Measurements from ENCODE around the gene MLLT3.

GRCh38 chr9:20349568-20349967, 272.7 kb downstream of the MLLT3 start:
- TF ChIP-seq POLR2AphosphoS5 (IDR thresholded peaks at IDR 0.05; ENCODE audit: low read depth, low read length) = no peak
- no peak for TF ChIP-seq SP1 (IDR thresholded peaks at IDR 0.05)
- no peak for TF ChIP-seq SP1 (CRISPR knock-in tag; IDR thresholded peaks at IDR 0.05)
- TF ChIP-seq POLR2A (IDR thresholded peaks at IDR 0.05; ENCODE audit: insufficient read depth in 1 of 2, low read depth in 2 of 2, low read length in 2 of 2) = no peak
- no peak for TF ChIP-seq MAZ (IDR thresholded peaks at IDR 0.05; ENCODE audit: borderline replicate concordance, low read depth, low read length)
- TF ChIP-seq MAZ (CRISPR knock-in tag; IDR thresholded peaks at IDR 0.05; ENCODE audit: low read depth) = no peak
- no peak for TF ChIP-seq MAX (IDR thresholded peaks at IDR 0.05)
- TF ChIP-seq ZKSCAN1 (IDR thresholded peaks at IDR 0.05; ENCODE audit: low read length) = no peak
- no peak for TF ChIP-seq CC2D1A (CRISPR knock-in tag; IDR thresholded peaks at IDR 0.05)
- TF ChIP-seq PHB2 (IDR thresholded peaks at IDR 0.05; ENCODE audit: partially characterized antibody) = no peak

Measured in HepG2 (cell line).